ENCODE measurements around the gene NCKAP5.

NCKAP5 gene

GRCh38 chr2:132754392-132754791, 813.9 kb downstream of the NCKAP5 start:
- Mint-ChIP-seq H3K4me3 (no peak overlapping the region), H3K27ac (no peak overlapping the region), H3K4me1 (ENCODE audit: low read depth in 2 of 2) (no peaks in the 10 kb centered on the region), H3K36me3 (ENCODE audit: insufficient read depth) (no peaks in the 10 kb centered on the region), H3K27me3 (no peaks in the 10 kb centered on the region), H3K9me3 (peaks cover 4 to 16% of the 10 kb centered on the region in 2 donors)
- DNase-seq (no peak), ATAC-seq (replicated peaks) (no peak)

DNA sequence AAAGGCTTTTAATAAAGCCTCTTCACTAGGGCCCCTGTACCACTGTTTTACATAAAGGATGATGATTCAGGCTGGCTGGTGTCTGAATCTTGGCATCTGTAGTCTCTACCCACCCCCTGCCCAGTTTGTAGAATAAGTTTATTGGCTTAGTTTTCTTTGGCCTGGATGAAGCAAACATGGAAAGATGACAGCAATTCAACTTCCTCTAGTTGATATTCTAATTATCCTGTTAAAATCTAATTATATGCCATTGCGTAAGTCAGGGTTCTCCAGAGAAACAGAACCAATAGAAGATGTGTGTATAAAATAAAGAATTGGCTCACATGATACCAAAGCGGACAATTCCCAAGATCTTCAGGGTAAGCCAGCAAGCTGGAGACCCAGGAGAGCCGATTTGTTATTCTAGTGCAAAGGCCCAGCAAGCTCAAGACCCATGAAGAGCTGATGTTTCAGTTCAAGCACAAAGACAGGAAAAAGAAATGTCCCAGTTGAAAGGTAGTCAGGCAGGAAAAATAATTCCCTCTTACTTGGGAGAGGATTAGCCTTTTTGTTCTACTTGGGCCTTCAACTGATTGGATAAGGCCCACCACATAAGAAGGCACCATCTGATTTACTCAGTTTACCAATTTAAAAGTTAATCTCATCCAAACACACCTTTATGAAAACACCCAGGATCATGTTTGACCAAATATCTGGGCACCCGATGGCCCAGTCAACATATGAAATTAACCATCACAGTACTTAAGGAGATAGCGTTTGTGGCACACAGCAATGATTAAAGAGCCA, 815.6 kb downstream of the NCKAP5 start:
- no peak overlapping the region for H3K27ac Mint-ChIP-seq
- H3K9me3 Mint-ChIP-seq: peaks cover 4 to 16% of the 10 kb centered on the region in 2 donors
- H3K4me1 Mint-ChIP-seq (ENCODE audit: low read depth in 2 of 2): no peaks in the 10 kb centered on the region
- no peaks in the 10 kb centered on the region for H3K27me3 Mint-ChIP-seq
- no peak for ATAC-seq (replicated peaks)
- no peak overlapping the region for H3K4me3 Mint-ChIP-seq
- no peaks in the 10 kb centered on the region for H3K36me3 Mint-ChIP-seq (ENCODE audit: insufficient read depth)
- no peak for DNase-seq

DNA sequence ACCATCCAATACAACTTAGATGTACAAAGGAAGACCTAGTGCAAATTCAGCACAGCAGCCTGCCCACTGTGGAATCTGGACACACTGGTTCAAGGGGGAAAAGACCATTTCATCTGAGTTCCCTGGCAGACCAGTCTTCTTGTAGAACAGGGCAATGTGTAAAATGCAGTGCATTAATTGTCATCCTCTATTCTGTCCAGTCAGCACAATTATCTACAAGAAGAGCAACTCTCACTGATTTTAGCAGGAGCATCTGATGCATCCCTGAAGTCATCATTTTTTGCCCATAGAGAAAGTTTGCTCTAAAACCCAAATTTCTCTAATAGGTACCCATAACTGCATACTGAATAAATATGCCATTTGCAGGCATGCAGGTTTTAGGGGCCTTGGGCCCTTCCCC, 816.4 kb downstream of the NCKAP5 start:
- Mint-ChIP-seq H3K9me3 (peaks cover 4 to 16% of the 10 kb centered on the region in 2 donors), H3K27me3 (no peaks in the 10 kb centered on the region), H3K27ac (no peak overlapping the region), H3K36me3 (ENCODE audit: insufficient read depth) (no peaks in the 10 kb centered on the region), H3K4me3 (no peak overlapping the region), H3K4me1 (ENCODE audit: low read depth in 2 of 2) (no peaks in the 10 kb centered on the region)
- ATAC-seq (replicated peaks) (no peak), DNase-seq (no peak)

- Mint-ChIP-seq H3K4me3 (no peak overlapping the region), H3K9me3 (peaks cover 4 to 16% of the 10 kb centered on the region in 2 donors), H3K27ac (no peak overlapping the region), H3K4me1 (ENCODE audit: low read depth in 2 of 2) (no peaks in the 10 kb centered on the region), H3K27me3 (no peaks in the 10 kb centered on the region), H3K36me3 (ENCODE audit: insufficient read depth) (no peaks in the 10 kb centered on the region)
- DNase-seq (no peak), ATAC-seq (replicated peaks) (no peak)
Observed at GRCh38 chr2:132750606-132751005, 817.7 kb downstream of the NCKAP5 start.

DNA sequence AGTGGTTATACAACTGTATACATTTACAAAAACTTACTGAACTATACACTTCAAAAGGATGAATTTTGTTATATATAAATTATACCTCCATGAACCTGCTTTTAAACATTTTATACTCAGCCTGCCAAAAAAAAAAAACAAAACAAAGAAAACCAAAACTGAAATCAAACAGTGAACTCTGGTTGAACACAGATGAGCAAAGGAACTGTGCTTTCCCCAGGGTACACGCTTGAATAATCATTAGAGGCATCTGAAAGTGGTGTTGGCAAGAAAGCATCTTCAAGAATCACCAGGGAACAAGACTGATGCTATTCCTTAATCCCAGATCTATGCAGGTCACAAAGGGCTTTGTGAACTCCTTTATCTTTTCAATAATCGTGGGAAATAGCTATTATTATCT, 821.2 kb downstream of the NCKAP5 start:
- Mint-ChIP-seq H3K4me1 (ENCODE audit: low read depth in 2 of 2) (no peaks in the 10 kb centered on the region), H3K9me3 (peaks cover 2 to 16% of the 10 kb centered on the region in 2 donors), H3K27me3 (no peaks in the 10 kb centered on the region), H3K4me3 (no peak overlapping the region), H3K36me3 (ENCODE audit: insufficient read depth) (no peaks in the 10 kb centered on the region), H3K27ac (no peak overlapping the region)
- DNase-seq (no peak), ATAC-seq (replicated peaks) (no peak)

DNA sequence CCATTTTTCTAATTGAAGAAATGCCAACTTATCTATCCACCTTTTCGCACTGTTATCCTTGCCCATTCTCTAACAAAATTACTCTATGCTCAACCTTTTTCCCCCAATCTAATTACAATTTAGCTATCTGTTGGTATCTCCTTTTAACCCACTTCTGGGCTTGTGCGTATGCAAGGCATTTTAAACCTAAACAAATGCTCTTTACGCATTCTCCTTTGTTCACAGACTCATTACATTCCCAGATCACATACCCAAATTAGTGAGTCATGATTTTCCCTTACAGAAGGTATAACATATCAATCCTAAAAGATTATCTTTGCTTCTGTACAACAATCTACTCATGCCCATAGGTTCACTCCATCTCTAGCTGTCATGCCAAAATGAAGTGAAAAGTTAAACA, 826.5 kb downstream of the NCKAP5 start:
- Mint-ChIP-seq H3K36me3 (ENCODE audit: insufficient read depth) (no peaks in the 10 kb centered on the region), H3K4me1 (ENCODE audit: low read depth in 2 of 2) (no peaks in the 10 kb centered on the region), H3K4me3 (no peak overlapping the region), H3K27me3 (no peaks in the 10 kb centered on the region), H3K27ac (no peak overlapping the region), H3K9me3 (peaks cover 0 to 5% of the 10 kb centered on the region in 2 donors)
- no peak for ATAC-seq (replicated peaks)
- DNase-seq: no peak

GRCh38 chr2:132740081-132740720, 828.1 kb downstream of the NCKAP5 start:
- Mint-ChIP-seq H3K4me1 (ENCODE audit: low read depth in 2 of 2) (no peaks in the 10 kb centered on the region), H3K27me3 (no peaks in the 10 kb centered on the region), H3K27ac (no peak overlapping the region), H3K36me3 (ENCODE audit: insufficient read depth) (no peaks in the 10 kb centered on the region), H3K9me3 (peaks cover 4 to 5% of the 10 kb centered on the region in 2 donors), H3K4me3 (no peak overlapping the region)
- DNase-seq (no peak), ATAC-seq (replicated peaks) (no peak)

DNA sequence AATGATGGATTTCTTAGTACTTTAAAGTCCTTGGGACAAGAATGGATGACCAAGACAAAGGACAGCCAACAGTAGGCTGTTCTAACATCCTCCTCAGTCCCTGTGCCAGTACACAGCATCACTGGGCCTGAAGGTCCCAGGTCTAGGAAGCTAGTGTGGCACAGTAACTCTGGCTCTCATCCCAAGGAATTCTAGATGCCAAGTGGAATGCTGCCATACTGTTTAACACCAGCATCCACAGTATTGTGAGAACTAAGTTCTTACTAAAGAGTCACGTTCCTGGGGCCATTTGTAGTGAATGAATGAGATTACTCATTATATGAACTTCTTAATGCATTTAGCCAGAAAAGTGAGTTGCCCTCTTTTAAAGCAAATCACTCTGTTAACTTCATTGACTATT, 830.0 kb downstream of the NCKAP5 start:
- Mint-ChIP-seq H3K36me3 (ENCODE audit: insufficient read depth) (no peaks in the 10 kb centered on the region), H3K4me1 (ENCODE audit: low read depth in 2 of 2) (no peaks in the 10 kb centered on the region), H3K27me3 (no peaks in the 10 kb centered on the region), H3K27ac (no peak overlapping the region), H3K9me3 (peaks cover 5 to 9% of the 10 kb centered on the region in 2 donors), H3K4me3 (no peak overlapping the region)
- ATAC-seq (replicated peaks): no peak
- DNase-seq: no peak

GRCh38 chr2:132736059-132736458, 832.2 kb downstream of the NCKAP5 start:
- H3K36me3 Mint-ChIP-seq (ENCODE audit: insufficient read depth): no peaks in the 10 kb centered on the region
- H3K4me1 Mint-ChIP-seq (ENCODE audit: low read depth in 2 of 2): no peaks in the 10 kb centered on the region
- H3K27me3 Mint-ChIP-seq: no peaks in the 10 kb centered on the region
- H3K27ac Mint-ChIP-seq: no peak overlapping the region
- no peak overlapping the region for H3K4me3 Mint-ChIP-seq
- ATAC-seq (replicated peaks): no peak
- DNase-seq: no peak
- peaks cover 8 to 9% of the 10 kb centered on the region in 2 donors for H3K9me3 Mint-ChIP-seq

- H3K27me3 Mint-ChIP-seq: no peaks in the 10 kb centered on the region
- no peak overlapping the region for H3K4me3 Mint-ChIP-seq
- H3K36me3 Mint-ChIP-seq (ENCODE audit: insufficient read depth): no peaks in the 10 kb centered on the region
- DNase-seq: no peak
- no peaks in the 10 kb centered on the region for H3K4me1 Mint-ChIP-seq (ENCODE audit: low read depth in 2 of 2)
- no peak overlapping the region for H3K27ac Mint-ChIP-seq
- ATAC-seq (replicated peaks): no peak
- H3K9me3 Mint-ChIP-seq: peaks cover 9 to 10% of the 10 kb centered on the region in 2 donors
Observed at GRCh38 chr2:132734961-132735360, 833.3 kb downstream of the NCKAP5 start.

DNA sequence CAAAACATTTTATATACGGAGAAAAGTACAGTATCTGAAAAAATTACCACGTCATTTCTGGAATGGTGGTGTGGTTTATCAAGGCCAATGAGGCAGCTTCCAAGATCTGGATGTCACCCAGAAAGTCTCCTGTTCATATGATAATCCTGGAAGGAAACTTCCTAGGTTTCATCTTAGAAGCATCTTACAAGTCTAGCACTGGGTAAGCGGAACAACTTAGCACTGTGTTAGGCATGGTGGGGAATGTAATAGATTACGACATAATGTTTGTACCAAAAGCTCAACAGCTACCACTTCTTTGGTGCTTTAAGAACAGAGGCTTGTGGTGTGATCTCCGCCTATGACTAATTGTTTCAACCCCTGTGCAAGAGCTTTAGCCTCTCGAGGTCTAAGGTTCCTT, 835.2 kb downstream of the NCKAP5 start:
- H3K36me3 Mint-ChIP-seq (ENCODE audit: insufficient read depth): no peaks in the 10 kb centered on the region
- H3K27ac Mint-ChIP-seq: no peak overlapping the region
- ATAC-seq (replicated peaks): no peak
- peaks cover 9 to 14% of the 10 kb centered on the region in 2 donors for H3K9me3 Mint-ChIP-seq
- H3K27me3 Mint-ChIP-seq: no peaks in the 10 kb centered on the region
- no peak overlapping the region for H3K4me3 Mint-ChIP-seq
- DNase-seq: no peak
- no peaks in the 10 kb centered on the region for H3K4me1 Mint-ChIP-seq (ENCODE audit: low read depth in 2 of 2)

DNA sequence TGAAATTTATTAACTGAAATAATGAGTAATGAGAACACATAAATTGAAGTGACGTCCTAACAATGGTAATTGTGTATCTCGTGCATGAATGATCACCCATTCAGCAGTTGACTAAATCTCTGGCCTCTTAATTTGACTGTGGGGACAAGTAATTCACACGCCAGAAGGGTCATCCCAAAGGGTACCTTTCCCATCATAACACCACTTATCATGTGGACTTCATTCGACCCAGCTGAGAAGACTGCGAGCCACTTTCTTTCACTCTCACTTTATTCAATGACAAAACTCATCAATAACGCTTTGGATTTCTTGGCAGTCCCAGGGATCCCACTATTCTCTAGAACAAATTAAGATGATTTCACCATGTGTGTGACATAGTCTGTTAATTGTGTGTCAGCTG, 835.6 kb downstream of the NCKAP5 start:
- no peak overlapping the region for H3K27ac Mint-ChIP-seq
- ATAC-seq (replicated peaks) (no peak), DNase-seq (no peak)
- H3K4me3 Mint-ChIP-seq: no peak overlapping the region
- H3K4me1 Mint-ChIP-seq (ENCODE audit: low read depth in 2 of 2): no peaks in the 10 kb centered on the region
- H3K36me3 Mint-ChIP-seq (ENCODE audit: insufficient read depth): no peaks in the 10 kb centered on the region
- H3K27me3 Mint-ChIP-seq: no peaks in the 10 kb centered on the region
- peaks cover 9 to 14% of the 10 kb centered on the region in 2 donors for H3K9me3 Mint-ChIP-seq

DNA sequence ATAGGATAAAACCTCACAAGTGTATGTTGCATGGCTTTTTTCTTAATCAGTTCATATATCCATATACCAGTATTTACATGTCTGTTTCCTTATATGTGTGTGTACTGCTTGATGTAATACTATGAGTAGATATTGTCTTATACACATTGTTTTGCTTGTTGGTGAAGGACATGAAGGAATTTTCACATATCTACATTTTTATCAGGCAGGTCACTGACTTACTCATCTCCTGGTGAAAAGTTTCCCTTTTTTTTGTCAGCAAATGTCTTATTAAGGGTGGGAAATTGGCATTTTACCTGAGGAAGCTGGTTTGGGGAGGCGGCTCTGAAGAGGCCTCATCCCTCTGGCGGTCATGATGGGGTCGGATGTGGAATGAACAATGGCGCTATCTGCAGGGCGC, 836.8 kb downstream of the NCKAP5 start:
- Mint-ChIP-seq H3K27me3 (no peaks in the 10 kb centered on the region), H3K27ac (no peak overlapping the region), H3K9me3 (peaks cover 9 to 14% of the 10 kb centered on the region in 2 donors), H3K4me3 (no peak overlapping the region), H3K4me1 (ENCODE audit: low read depth in 2 of 2) (no peaks in the 10 kb centered on the region), H3K36me3 (ENCODE audit: insufficient read depth) (no peaks in the 10 kb centered on the region)
- ATAC-seq (replicated peaks) (no peak), DNase-seq (no peak)

DNA sequence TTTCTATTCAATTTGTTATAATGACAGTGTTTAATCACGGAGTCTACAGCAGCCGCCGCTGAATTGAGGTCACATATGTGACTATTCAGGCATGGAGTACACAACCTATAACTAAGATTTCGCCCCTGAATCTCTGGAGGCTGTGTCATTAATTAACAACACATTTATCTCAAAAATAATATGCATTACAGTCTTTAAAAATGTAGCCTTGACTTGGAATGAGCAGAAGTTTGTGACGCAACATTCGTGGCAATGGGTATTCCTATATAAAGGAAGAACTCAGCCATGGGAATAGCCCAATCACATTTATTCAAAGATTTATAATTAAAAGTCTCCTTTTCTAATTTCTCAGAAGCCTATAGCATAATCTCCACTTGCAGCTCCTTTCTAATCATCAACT, 837.7 kb downstream of the NCKAP5 start:
- DNase-seq (no peak), ATAC-seq (replicated peaks) (no peak)
- H3K27ac Mint-ChIP-seq: no peak overlapping the region
- H3K4me1 Mint-ChIP-seq (ENCODE audit: low read depth in 2 of 2): no peaks in the 10 kb centered on the region
- H3K36me3 Mint-ChIP-seq (ENCODE audit: insufficient read depth): no peaks in the 10 kb centered on the region
- no peaks in the 10 kb centered on the region for H3K27me3 Mint-ChIP-seq
- peaks cover 9 to 13% of the 10 kb centered on the region in 2 donors for H3K9me3 Mint-ChIP-seq
- no peak overlapping the region for H3K4me3 Mint-ChIP-seq
